ENCODE measurements around the gene RAB40C.

The RAB40C gene

DNA sequence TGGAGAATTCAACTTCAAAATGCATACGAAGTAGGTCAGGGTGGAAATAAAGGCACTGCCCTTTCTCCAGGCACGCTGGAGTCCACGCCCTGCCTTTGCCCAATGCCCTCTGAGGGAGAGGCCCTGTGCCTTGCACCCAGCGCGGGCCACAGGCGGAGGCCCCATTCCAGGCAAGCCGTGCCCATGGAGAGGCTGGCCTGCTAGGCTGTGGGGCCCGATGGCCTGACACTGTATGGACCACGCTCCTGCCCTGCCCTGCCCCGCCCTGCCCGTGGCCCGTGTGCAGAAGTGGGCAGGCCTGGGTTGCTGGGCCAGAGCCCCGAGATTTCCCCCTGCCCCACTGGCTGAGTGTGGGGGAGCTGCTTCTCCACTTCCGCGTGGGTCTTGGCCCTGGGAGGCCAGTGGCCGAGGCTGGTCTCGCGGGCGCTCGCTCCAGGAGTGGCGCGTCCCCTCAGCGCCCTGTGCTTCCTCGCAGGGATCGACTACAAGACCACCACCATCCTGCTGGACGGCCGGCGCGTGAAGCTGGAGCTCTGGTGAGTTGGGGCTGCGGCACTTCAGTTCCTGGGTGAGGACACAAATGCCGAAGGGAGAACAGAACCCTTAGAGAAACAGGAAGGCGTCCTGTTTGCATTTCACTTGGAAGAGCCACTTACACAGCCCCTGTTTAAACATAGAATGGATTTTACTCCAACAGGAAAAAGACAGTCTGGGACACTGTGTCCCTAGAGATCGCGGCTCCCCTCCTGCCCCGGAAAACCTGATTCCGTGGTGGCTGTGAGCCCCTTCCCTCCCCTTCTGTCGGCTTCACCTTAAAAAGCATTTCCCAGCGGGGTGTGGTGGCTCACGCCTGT, 27.1 kb downstream of the RAB40C start:
- DNase-seq (ENCODE audit: low read depth): no peak

DNA sequence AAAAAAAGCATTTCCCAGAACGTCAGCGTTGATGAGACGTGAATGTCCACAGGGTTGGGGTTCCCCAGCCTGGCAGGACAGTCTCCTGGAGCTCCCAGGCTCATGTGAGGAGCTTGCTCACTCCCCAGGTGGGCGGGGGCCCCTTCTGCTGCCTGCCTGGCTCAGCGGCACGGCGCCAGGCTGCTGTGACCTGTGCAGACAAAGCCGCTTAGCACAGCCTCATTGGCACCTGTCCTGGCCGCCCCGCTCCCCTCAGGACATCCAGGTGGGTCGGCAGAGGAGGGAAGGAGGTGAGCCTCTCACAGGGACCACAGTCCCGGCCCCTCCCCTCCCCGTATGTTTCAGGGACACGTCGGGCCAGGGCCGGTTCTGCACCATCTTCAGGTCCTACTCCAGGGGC, 28.0 kb downstream of the RAB40C start:
- no peak for DNase-seq (ENCODE audit: low read depth)

DNA sequence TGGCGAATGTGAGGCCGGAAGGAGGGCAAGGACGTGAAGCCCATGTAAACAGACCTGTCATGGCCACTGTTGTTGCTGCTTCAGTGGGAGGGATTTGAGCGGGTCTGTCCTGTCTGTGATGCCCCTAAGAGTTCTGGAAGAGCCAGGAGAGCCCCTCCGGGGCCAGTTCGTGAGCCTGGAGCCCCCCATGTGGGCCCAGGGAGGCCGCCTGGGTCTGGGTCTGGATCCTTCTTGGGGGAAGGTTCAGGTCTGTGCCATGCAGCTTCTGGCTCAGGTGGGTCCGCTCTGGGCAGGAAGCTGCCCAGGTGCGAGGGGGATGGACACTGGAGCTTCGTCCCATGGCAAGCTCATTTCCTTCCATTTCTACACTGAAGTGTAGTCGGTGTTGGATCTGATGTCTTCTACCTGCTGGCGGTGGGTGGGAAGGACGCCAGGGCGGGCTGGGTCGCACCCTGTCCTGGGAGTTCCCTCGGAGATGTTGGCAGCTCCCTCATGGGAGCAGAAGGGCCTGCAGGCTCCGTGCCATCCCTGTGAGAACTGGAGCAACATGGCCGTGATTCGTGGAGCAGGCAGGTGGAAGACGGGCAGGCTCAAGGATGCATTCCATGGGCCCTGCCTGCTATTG, 29.7 kb downstream of the RAB40C start:
- no peak for DNase-seq (ENCODE audit: low read depth)

DNA sequence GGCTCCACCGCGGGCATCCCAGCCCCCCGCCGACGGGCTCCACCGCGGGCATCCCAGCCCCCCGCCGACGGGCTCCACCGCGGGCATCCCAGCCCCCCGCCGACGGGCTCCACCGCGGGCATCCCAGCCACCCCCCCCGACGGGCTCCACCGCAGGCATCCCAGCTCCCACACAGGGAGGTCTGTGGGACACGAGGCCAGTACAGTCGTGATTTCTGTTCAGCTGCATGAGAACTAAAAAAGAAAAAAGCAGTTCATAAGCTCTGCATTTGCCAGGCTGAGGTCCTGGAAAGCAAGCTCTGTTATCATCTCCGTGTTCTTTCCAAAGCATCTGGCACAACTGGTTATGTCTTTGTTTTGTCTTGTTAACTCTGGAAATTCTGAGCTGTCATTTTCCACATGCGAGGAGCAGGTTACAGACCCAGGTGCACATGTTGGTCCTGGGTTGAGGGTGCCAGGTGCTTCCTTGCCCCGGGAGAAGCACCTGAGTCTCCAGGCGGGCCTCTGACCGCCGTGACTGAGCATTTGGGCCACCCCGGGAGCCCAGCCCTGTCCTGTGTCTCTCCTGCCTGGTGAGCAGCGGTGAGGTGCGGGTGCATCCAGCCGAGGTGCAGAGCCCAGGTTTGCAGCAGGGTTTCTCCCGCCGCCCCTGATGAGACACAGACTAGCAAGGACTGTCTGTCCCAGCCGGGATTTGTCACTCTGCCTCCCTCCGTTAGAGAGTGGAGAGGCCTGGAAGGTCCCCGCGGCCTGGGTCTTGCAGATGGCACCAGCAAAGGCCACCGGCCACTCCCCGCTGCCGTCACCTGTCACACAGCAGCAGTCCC, 31.0 kb downstream of the RAB40C start:
- no peak for DNase-seq (ENCODE audit: low read depth)

DNA sequence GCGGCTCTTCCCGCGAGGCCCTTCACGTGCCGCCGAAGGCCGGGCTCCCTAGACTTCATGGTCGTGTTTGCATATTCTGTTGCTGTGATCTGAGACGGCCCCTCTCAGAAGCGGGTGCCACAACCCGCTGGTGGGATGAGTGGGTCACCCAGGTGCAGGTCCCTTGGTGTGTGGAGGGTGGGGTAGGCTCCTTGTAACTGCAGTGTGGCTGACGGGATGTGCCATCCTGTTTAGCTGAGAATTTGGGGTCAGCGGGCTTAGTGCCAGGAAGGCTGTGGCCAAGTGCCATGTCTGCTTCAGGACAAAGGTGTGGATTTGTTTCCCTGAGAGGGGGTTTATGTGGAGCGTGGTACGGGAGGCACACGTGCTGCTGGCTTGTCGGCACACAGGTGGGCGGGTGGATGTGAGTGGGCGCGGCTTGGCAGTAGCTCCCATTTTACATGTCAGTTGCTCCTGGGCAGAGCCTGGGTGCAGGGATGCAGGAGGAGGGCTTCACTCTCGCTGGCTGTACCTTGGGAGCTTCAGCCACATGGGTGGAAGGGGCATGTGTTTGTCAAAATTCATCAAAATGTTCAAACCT, 31.8 kb downstream of the RAB40C start:
- no peak for DNase-seq (ENCODE audit: low read depth)

DNA sequence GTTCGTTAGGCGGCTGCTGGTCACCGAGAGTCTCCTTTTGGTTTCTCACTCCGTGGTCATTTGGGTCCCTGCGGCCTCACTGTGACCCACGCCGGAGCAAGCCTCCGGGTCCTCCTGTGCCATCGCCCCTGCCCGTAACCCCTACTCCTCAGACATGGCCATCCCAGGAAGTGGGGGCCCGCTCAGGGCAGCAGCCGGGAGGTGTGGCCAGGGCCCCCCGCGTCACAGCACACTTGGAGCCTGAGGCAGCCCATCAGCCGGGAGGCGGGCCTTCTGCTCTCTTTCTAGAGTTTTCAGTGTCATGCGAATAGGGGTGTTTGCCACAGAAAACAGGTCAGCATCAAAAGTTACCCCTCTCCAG, 33.0 kb downstream of the RAB40C start:
- no peak for DNase-seq (ENCODE audit: low read depth)

DNA sequence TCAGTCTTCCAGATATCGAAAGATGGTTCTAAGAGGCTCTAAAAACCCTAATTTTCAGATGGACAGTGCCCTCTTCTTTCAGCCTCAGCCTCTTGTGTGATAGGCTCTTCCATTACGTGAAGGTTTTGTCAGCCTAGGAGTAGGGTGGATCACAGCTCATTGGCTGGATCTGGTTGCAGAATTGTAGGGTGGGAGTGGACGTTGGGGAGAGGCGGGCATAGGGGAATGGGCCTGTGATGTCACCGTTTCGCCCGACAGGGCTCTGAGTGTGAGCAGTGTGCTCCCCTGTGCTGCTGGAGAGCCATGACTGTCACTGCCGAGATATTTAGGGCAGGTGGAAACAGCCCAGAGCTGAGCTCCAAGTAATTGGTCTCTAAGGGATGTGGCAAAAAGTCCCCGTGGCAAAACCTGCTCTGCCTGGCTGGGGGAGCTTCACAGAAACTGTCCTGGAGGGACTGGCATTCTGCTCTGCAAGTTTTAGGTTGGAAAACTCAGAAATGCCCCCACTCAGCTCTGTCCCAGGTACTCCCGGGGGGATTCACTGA, 34.7 kb downstream of the RAB40C start:
- DNase-seq (ENCODE audit: low read depth): no peak

DNA sequence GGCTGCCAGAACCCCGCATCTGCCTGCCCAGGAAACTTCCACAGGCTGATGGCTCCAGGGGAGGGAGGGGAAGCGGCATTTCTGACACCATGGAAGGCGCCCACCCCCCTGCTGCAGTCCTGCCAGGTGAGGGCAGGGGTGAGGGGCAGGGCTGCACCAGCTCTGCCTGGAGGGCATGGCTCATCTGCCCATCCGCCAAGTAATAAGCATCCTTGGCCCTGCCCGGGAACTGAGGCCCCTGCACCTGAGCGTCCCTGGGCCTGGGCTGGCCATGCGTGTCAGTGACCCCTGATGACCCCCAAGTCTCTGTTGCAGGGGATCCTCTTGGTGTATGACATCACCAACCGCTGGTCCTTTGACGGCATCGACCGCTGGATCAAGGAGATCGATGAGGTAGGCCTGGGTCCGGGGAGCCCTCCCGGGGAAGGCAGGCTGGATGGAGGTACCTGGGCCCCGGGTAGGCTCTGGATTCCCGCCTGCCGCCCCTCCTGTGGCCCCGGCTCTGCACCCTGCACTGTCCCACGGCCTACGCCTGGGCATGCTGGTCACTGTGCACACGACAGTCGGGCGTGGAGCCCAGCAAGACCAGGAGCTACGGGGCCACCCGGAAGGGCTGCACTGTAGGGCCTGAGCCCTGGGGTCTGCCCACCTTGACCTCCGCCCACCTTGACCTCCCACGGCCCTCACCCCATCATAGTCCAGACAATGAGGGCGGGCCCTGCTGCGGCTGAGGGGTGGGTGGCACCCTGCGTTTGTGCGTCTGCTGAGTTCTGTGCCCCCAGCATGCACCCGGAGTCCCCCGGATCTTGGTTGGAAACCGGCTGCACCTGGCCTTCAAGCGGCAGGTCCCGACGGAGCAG, 35.5 kb downstream of the RAB40C start:
- no peak for DNase-seq (ENCODE audit: low read depth)

DNA sequence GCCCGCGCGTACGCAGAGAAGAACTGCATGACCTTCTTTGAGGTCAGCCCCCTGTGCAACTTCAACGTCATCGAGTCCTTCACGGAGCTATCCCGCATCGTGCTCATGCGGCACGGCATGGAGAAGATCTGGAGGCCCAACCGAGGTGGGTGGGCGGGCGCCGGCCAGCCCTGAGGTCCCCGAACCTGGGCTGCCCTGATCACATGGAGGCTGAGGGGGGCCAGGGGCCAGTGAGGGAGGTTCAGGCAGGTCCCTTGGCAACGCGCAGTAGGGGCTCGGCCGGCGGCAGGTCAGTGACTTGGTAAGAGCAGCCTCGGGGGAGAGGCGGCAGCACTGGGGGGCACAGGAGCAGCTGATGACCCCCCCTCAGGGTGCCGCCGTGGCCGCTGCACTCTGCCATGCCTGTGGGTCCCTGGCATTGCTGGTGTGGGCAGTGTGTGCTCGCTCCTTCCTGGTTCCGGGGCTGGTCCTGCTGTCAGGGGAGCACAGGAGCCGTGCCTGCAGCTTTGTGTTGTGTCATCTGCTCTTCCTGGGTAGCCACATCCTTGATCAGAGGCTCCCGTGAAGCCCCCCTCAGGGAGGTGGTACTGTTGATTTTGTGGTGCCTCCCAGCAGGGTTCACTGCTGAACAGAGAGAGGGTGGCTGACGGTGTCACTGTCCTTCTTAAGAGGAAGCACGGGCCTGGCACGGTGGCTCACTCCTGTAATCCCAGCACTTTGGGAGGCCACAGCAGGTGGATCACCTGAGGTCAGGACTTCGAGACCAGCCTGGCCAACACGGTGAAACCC, 36.3 kb downstream of the RAB40C start:
- no peak for DNase-seq (ENCODE audit: low read depth)

DNA sequence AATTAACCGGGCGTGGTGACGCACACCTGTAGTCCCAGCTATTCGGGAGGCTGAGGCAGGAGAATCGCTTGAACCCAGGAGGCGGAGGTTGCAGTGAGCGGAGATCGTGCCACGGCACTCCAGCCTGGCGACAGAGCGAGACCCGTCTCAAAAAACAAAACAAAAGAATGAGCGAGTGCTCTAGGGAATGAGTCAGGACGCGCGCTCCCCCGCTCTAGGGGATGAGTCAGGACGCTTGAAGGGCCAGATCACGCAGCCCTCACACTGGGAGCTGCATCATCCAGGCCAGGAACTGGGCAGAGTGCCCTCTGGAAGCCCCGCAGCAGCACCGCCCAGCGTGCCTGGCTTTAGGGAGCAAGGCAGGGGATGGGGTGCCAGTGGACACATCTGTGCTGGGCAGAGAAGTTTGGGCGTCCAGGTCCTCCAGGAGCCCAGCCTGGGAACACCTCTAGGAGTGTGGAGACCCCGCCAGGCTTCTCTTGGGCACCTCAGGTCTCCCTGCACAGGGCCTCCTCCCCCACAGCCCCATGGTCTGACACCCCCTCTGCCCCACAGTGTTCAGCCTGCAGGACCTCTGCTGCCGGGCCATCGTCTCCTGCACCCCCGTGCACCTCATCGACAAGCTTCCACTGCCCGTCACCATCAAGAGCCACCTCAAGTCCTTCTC, 37.1 kb downstream of the RAB40C start:
- DNase-seq (ENCODE audit: low read depth): no peak

DNA sequence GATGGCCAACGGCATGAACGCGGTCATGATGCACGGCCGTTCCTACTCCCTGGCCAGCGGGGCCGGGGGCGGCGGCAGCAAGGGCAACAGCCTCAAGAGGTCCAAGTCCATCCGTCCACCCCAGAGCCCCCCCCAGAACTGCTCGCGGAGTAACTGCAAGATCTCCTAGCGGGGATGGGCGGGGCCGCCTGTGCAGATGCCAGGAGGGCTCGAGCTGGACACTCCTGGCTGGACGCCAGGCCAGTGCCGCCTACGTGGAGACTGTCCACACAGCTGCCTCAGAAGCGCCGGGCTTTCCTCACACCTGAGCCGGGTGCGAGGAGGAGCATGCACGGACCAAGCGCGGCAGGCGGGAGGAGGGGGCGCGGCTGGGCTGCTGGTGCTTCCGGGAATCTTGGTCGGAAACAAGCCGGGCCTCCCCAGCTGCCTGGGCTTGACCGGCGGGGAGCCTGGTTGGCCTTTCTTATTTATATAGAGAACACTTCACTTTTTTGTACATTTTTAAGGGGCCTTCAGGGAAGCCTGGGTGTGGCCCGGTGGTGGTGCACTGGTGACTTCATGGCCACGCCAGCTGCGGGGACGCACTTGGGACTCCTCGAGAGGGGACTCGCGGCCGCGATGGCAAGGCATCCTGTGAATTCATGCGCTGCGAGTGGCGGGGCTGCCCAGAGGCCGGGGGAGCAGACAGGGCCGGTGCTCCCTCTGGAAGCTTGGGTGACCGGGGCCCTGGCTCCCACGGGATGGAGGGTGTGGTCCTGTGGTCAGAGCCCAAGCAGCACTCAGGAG, 37.8 kb downstream of the RAB40C start:
- no peak for DNase-seq (ENCODE audit: low read depth)

DNA sequence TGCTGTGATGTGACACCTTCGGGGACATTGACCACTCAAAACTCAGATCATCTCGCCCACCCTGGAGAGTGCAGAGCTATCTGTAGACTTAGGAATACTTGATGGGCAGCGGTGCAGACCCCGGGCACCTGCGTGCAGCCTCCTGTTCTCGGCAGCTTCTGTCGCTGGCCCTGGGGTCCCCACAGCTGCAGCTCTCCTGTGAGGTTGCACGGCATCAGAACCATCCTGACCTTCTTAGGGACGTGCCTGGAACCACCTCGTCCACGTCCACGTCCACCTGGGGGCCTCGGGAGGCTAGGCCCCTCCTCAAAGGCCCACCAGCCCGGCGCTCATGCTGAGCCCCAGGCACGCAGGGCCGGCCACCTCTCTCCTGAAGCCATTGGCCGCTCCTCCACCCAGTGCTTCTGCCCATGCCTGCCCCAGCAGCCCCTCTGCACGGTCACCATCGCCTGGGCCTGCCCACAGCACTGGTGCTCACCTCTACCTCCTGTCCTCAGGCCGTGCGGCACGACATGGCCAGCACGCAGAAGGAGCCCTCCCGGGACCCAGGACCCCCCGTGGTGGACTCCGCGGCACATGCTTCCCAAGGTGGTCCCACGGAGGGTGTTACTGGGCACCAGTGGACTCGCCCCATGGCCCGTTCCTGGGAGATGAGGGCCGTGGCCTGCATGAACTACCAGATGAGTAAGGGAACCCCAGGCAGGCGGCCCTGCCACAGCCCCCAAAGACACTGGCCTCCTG, 38.6 kb downstream of the RAB40C start:
- DNase-seq (ENCODE audit: low read depth): no peak

DNA sequence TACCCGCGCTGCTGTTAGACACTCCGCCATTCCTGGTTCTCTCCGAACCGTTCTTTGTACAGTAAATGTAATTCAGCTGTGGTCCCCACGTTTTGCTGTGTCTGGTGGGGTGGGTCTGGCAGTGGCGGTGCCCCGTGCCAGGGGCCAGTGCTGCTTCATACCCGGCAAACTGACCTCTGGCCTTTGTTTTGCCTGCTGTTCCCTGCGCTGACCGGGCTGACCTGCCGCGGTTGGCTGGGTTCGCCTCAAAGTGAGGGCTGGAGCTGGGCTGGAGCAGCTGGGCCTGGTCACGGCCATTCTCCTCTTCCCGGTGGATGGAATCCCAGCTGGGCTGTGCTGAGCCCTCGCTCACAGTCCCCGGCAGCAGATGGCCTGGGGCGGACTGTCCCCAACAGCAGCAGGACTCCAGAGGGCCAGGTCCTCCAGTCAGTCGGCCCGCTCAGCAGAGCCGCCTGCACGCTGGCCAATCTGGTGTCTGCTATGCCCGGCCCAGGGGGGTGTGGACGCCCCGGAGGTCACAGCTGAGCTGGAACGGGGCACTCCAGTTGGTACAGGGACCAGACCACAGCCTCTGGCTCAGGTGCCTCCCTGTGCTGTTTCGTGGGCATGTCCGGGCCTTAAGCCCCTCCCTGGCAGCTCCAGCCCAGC, 39.4 kb downstream of the RAB40C start:
- no peak for DNase-seq (ENCODE audit: low read depth)

DNA sequence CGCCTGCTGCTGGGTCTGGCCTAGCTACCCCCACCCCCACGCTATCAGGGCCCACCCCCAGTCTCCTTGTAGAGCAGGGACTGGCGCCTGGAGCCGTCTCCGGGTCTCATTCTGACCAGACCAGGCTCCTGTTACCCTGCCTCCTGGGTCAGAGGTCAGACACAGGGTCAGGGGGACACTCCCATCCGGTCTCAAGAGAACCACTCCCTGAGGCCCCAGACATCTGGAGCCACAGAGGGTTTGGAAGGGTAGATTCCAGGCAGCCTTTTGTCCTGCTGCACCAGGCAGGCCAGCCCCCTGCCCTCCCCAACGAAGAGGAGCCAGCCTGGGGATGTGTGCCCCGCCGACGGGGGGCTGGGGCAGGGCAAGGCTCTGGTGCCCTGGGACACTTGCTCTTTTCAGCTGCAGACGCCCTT, 40.0 kb downstream of the RAB40C start:
- no peak for DNase-seq (ENCODE audit: low read depth)

DNA sequence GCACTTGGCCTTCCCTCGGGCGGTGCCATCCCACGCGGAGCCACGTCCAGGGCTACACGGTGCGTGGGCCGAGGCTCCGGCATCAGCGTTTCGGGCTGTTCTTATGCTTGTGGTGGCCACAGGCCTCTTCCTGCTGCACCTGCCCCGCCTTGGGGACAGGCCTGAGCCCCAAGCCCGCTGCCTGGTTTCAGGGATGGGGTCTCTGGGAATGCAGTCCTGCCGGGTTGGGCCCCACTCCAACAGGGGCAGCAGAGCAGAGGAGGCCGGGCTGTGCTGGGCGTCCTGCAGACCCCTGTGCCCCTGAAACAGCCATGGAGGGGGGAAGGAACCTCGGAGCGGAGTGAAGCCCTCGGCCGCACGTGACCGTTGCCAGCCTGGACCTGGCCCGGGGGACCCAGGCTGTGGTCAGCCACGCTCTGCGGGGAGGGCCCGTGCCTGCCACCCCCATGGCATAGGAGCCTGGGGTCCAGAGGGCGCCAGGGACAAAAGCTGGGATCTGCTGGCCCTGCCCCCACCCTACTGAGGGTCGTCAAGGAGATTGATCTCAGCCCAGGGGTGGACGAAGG, 40.5 kb downstream of the RAB40C start:
- DNase-seq (ENCODE audit: low read depth): no peak

DNA sequence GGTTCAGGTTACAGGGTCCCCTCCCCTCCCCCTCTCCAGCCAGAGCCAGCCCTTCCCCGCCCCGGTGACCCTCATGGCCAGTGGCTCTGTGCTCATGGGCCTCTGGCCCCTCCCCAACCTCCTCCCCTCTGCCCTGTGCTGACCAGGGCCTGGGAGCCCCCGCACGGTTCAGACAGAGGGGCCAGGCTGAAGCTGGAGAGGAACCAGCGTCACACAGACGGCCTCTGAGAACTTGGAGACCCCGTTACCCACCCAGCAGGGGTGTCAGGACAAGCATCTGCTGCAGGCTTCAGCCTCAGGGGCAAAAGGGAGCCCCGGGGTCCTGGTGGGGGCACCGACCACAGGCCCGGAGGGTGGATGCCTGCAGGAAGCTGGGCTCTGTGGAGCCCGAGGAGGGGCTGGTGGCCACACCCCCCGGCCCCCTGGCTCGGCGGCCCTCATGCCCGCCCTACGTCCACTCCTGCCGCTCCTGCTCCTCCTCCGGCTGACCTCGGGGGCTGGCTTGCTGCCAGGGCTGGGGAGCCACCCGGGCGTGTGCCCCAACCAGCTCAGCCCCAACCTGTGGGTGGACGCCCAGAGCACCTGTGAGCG, 41.0 kb downstream of the RAB40C start, which contains the start of gene WFIKKN1:
WFIKKN1 (plus strand) TSS at position 171 of the 591 bp plus-strand sequence; CDS start at position 440, 269 bp downstream.
- DNase-seq (ENCODE audit: low read depth): no peak

DNA sequence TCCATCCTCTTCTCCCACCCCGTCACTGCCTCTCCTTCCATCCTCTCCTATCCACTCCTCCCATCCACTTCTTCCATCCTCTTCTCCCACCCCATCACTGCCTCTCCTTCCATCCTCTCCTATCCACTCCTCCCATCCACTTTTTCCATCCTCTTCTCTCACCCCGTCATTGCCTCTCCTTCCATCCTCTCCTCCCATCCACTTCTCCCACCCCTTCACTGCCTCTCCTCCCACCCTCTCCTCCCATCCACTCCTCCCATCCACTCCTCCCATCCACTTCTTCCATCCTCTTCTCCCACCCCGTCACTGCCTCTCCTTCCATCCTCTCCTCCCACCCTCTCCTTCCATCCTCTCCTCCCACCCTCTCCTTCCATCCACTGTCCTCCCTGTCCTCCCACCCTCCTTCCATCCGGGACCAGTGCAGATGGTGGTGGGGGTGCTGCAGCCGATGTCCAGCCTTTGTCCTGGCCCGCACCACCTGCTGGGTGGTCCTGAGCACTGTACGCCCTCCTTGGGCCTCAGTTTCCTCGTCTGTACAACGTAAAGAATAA, 42.0 kb downstream of the RAB40C start:
- no peak for DNase-seq (ENCODE audit: low read depth)

Measured in CMK (cell line).